MM.1S (cell line): ENCODE measurements around the gene C16orf95.

Experiments
- CTCF ChIP-seq: fragments of 300-600 bp; sonication (generic); IDR thresholded peaks from 2 replicates; pipeline ENCODE4 v1.5.1; 2016; ENCODE audit warnings: antibody characterized with exemption, low read length, mixed read lengths
- EZH2phosphoT487 ChIP-seq: fragments of 300-600 bp; sonication (generic); IDR thresholded peaks from 2 replicates; pipeline ENCODE4 v1.6.1; 2018; ENCODE audit warnings: antibody characterized with exemption, low read length

- TF ChIP-seq CTCF (no peak), EZH2phosphoT487 (no peak)
Observed at GRCh38 chr16:87360862-87361610, 43.8 kb upstream of the C16orf95 start.
